ENCODE data around the gene GNAL.
"Not testable (repeated sequence)": the region's sequence is repeated elsewhere in the genome, so short reads cannot be mapped to it uniquely, and the experiment has no call there.

The GNAL gene

DNA sequence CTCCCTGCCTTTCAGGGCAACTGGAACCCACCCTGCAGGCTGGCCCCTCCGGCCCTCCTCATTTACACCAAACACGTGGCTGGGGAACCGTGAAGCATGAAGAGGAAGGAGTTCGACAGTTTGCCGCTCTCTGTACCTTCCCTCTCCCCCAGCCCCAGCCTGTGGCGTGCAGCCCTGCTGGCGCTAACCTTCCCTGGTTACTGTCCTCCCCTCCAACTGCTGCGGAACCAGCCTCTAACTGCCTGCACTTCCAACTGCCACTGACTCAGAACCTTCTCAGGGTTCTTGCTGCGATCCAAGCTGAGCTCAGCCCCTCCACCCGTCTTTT lies 19.2 kb upstream of the GNAL start:
- DNase-seq: no peak

DNA sequence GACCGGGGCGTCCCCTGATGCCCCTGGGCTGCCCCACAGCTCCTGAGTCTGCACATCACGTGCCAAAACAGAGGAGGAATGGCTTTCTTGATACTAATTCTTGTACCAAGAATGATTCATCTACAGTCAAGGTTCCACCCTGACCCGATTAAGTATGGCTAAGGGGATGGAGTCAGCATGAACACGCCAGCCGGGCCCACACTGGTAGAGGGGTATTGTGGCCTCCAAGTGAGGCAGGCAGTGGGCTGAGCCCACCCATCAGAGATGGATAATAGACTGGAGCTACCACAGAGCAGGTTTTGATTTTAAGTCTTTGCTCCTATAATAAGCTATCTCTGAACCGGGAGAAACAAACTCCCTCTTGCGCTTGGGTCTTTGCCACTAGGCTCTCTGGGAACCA lies 17.9 kb upstream of the GNAL start:
- DNase-seq: no peak

DNA sequence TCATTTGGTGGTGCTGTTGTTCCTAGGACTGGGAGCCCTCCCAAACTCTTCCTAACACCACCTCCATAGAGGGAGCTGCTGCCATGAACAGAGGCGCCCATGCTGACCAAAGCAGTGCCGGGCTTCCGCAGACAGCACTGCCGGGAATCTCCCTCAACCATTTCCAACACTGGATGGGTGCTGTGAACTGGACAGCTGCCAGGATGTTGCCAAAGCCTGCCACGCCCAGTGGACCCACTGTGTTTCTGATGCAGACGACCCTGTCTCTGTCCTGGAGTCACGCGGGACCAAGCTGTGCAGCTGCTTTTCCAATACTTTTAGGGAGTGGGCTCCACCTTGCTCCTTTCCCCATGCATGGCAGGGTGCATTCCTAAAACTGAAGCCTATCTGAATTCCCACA lies 16.9 kb upstream of the GNAL start:
- no peak for DNase-seq

DNA sequence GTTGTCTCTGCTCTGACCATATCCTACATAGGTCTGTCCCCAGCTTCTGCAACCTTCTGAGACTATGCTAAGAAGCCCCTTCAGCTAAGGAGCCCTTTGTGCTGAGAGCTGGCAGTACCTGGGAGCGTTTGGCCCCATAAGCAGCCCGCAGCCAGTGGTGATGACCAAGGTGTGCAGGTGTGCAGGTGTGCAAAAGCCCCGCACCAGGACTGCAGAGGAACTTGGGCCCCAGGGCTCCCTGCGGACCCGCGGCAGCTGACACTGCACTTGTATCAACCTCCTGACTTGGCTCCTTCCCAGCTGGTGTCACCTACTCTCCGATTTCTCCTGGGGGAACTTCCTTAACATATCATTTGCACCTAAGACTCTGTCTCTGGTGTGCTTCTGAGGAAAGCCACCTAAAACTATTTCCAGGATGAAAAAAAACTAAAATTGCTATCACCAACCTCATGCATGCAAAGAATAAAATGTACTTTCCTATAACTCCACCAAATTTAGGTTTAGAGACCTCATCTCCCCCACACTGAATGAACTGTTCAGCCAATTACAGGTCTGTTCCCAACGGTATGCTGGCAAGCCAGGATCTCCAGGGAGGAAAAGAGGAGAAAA lies 16.1 kb upstream of the GNAL start:
- no peak for DNase-seq

DNA sequence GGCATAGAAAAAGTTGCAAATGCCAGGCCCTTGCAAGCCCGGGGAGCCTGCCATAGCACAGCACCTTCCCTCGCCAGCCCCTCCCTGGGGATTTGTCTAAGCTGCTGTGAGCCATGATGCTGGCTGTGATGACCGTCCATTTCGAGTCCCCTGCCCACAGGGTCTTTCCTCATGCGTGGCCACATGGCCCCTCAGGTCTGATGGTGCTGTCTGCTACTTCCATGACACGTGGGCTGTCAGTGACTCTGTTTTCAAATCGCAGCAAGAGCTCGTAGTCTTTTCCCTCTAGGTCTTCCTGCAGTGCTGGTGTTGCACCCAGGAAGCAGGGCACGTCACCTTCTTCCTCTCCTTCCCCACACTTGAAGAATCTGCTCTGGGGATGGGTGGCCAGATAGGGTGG lies 15.5 kb upstream of the GNAL start:
- DNase-seq: no peak

DNA sequence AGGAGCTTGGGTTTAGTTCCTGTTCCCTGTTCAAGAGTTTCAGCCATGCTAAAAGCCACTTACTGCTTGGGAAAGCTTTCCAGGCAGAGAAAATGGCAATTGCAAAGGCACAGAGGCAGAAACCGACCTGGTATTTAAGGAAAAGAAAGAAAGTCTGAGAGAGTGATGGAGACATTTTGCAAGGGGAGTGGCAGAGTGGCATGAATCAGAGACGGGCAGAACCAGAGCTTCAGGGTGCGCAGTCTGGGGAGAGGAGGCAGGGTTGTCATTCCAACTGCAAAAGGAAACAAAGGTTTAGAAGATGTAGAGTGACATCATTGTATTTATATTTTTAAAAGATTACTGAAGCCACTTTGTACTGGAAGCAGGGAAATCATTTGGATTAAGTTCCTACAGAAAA lies 14.9 kb upstream of the GNAL start:
- no peak for DNase-seq

DNA sequence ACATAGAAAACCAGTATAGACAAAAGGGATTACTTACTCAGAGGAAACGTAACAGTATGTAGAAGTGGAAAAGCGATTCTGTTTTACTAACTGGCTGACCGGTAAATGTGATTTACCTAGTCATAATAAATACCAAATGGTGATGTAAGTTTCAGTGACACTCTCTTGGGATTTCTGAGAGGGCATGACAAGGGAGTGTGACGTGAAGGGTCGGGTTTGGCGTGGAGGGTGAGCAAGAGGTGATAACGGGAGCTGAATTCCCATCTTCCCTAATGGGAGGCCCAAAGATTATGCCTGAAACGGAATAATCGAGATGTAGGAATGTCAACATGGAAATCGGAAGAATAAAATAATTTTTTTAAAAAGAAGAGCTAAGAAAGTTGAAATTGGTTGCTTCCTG lies 12.7 kb upstream of the GNAL start:
- no peak for DNase-seq

DNA sequence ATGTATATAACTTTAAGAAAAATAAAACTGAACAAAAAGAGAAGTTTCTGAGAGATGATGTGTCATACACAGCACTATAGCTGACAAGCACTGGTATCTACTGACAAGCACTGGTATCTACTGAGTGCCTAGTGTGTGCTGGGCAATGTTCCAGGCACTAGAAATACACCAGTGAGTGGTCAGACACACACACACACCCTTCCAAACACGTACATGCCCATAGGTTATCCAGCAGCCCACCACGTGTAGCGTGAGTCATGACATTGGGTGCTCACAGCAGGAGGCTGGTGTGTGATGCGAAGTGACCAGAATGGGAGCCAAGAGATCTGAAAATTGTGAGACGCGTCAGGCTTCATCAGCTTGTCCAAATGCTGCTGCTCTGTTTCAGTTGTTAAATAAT lies 12.2 kb upstream of the GNAL start:
- no peak for DNase-seq

DNA sequence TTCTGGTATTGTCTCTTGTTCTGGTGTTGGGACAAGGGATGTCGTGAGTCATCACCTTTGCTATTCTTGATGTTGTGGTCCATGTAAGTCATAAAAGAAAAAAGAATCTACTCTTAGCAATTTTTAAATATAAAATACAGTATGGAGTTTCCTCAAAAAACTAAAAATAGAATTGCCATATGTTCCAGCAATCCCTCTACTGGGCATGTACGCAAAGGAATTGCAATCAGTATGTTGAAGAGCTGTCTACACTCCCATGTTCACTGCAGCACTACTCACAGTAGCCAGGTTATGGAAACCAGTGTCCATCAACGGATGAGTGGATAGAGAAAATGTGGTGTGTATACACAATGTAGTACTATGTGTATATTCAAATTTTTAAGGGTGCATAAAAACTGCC lies 10.9 kb upstream of the GNAL start:
- DNase-seq: no peak

DNA sequence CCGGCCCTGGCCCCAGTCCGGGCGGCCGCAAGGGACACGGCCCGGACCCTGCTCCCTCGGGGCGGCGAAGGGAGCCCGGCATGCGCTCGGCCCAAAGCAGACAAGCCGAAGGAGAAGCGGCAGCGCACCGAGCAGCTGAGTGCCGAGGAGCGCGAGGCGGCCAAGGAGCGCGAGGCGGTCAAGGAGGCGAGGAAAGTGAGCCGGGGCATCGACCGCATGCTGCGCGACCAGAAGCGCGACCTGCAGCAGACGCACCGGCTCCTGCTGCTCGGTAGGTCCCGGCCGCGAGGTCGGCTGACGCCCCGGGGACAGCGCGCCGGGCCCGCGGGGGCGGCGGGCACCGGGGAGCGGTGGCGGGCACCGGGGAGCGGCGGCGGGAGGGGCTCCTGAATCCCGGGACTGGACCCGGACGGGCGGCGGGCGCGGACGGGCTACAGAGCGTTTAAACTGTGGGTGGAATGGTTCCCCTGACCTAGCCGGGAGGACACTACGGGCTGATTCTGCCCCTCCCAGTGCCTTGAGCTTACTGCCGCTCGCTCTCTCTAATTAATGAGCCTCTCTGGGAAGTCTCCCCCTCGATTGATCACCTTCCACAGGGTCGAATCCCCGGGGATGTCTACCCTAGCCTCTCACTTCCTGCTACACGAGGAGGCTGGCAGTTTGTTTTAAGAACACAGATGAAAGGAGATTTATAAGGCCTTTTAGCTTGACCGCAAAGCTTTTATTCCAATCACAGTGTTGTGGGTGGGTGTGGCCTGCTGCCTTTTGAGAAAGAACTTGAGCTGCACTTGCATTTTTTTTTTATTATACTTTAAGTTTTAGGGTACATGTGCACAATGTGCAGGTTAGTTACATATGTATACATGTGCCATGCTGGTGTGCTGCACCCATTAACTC lies 853 bp downstream of the GNAL start:
- no peak for DNase-seq

DNA sequence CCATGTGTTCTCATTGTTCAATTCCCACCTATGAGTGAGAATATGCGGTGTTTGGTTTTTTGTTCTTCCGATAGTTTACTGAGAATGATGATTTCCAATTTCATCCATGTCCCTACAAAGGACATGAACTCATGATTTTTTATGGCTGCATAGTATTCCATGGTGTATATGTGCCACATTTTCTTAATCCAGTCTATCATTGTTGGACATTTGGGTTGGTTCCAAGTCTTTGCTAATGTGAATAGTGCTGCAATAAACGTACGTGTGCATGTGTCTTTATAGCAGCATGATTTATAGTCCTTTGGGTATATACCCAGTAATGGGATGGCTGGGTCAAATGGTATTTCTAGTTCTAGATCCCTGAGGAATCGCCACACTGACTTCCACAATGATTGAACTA lies 1.6 kb downstream of the GNAL start:
- not testable (repeated sequence) for DNase-seq

DNA sequence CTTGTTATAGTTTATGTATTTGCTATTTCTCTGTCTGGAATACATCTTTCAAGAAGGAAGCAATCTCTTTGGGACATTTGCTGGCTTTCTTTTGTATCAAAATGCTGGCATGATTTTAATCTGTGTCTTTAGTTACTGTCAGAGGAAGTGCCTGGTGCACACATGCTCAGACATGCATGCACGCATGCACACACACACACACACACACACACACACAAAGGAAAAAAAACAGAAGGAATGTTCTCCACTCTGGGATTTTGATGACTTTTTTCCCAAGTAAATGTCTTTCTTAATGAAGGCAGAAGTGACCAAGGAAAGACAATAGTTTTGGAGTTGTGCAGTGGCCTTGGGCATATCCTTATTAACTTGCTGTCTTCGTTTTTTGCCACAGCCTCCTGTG lies 6.7 kb downstream of the GNAL start:
- DNase-seq: no peak

DNA sequence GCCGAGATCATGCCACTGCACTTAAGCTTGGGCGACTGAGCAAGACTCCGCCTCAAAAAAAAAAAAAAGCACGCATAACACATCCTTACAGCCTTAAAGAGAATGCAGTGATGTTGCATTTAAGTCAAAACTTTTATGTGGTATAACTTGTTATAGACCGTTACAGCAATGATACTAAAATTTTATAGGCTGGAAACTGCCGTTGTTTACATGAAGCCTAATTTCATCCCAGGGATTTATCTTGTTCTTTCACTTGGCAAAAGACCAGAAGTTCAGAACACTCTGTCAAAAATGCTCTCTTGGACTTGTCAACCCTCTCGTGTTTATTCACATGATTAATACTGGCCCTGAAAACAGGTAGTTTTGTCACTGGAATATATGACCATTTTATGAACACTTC lies 7.4 kb downstream of the GNAL start:
- DNase-seq: no peak

DNA sequence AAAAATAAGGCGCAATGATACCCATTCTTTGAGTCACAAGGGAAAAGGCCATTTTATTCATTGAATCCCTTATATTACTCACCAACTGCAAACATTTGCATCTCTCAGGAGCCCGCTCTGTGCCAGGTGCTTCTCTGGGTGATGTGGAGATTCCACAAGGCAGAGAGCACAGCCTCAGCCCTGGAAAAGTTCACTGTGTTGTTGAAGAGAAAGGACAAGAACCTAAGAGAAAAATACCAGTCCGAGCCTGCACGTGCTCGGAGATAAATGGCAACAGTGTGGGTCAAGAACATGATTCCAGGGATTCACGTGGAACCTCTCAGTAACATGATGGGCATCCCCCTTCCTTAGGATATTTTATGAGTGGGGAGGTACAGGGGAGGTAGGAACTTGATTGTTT lies 11.8 kb downstream of the GNAL start:
- no peak for DNase-seq

DNA sequence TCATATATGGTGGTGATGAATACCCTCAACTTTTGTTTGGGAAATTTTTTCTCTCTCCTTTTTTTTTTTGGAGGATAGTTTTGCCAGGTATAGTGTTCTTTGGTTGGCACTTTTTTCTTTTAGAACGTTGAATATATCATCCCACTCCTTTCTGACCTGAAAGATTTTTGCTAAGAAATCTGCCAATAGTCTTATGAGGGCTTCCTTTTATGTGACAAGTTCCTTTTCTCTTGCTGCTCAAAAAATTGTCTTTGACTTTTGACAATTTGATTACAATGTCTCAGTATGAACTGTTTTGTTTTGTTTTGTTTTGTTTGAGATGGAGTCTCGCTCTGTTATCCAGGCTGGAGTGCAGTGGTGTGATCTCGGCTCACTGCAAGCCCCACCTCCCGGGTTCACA lies 21.5 kb downstream of the GNAL start:
- DNase-seq: no peak

DNA sequence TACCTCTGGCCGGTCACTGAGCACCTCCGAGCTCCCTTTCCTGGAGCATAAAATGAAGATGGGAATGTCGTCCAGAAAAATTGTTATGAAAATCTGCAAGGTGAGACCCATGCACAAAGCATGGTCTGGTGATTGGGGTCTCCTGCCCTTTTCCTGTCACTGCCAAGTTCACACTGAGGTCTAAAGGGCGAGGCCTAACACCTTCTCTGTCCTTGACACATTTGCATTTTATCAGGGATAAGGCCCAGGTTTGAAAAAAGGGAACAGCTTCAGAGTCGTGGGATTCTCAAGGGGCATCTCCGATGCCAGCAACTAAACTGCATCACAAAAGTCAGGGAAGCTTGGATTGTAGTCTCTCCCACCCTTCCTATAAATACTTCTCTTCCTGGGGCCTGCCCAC lies 24.7 kb downstream of the GNAL start:
- DNase-seq: no peak

DNA sequence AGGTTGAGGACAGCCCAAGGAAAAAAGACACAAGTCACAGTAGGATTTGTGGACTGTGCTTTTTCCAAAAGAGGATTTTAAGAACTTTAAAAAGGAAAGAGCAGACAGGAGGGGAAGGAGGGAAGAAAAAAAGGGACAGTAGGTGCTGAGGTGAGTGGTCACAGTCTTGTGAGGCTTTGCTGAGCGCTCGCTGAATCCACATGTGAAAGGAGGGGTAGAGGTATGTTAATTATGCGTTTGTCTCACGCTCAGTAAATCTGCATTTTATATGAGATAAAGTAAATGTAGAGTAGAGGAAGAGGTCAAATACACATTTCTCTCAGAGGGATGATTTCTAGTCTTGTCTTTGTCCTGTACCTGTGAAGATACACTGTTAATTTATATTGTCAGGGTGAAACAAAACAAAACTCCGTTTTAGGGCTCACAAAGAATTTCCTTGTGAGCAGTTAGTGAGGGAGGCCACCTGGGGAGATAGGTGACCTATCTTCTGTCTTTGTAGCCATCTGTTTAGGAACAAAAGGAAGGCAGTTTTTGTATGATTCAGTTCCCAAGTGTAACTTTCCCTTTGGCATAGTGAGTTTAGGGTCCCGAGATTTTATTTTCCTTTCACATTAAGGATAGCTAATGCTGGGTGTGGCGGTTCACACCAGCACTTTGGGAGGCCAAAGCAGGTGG lies 25.3 kb downstream of the GNAL start:
- DNase-seq: no peak

DNA sequence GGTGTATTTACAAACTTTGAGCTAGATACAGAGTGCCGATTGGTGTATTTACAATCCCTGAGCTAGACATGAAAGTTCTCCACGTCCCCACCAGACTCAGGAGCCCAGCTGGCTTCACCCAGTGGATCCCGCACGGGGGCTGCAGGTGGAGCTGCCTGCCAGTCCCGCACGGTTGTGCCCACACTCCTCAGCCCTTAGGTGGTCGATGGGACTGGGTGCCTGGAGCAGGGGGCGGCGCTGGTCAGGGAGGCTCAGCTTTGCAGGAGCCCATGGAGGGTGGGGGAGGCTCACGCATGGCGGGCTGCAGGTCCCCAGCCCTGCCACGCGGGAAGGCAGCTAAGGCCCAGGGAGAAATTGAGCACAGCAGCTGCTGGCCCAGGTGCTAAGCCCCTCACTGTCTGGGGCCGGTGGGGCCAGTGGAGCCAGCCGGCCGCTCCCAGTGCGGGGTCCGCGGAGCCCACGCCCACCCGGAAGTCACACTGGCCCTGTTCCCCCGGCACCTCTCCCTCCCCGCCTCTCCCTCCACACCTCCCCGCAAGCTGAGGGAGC lies 27.8 kb downstream of the GNAL start:
- not testable (repeated sequence) for DNase-seq

DNA sequence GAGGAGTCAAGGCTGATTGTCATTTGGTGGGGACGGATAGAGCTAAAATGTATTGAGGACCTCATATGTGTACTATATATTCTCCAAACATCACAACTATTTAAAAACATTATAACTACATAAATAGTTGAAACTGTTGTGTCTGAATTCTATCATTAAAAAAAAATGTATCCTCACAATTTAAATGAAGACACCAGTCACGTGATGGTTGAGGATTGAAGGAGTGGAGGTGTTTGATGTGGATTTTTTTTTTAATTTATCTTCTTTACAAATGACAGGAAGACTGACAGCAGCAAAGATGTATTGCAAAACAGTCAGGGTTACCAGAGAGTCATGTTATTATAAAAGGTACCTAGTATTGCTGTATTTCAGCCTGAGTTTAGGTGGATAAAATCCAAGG lies 30.0 kb downstream of the GNAL start:
- DNase-seq: no peak

DNA sequence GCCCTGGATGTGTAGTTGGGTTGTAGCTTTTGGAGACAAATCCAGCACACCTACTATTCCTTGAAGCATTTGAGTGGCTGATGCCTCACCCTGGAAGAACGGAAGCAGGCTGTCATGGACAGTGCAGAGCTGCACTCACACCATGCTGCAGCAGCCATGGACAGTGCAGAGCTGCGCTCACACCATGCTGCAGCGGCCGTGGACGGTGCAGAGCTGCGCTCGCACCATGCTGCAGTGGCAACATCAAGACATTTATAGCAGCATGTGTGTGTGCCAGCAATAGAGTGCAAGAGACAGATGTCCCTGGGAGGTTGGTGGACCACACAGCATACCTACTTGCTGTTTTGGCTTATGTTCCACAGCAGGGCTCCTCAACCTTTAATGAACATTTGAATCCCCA lies 30.6 kb downstream of the GNAL start:
- no peak for DNase-seq

DNA sequence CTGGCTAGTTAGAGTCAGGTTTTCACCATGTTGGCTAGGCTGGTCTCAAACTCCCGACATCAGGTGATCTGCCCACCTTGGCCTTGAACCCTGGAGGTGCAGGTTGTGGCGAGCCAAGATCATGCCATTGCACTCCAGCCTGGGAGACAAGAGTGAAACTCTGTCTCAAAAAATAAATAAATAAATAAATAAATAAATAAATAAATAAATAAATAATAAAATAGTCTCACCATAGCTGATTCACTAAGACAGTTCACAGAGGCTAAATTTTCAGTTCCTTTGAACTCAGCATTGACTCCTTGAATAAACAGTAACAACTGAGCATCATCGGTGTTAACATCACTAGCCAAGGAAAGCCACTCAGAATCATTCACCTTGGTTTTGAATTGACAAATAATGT lies 32.7 kb downstream of the GNAL start:
- no peak for DNase-seq

DNA sequence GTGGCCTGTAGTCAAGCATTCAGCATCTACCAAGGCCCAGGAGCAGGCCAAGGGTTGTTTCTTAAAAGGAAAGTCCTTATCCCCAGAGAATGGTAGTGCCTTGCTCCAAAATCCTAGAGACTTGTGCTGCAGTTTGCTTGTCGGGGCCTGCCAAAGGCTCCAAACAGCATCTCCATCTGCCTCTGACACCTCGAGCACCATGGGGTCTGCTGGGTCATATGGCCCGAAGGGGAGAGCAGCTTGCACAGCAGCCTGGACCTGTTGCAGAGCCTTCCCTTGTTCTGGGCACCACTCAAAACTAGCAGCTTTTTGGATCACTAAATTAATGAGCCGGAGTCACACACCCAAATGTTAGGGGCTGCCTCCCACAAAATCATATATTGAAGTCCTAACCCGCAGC lies 35.7 kb downstream of the GNAL start:
- no peak for DNase-seq

DNA sequence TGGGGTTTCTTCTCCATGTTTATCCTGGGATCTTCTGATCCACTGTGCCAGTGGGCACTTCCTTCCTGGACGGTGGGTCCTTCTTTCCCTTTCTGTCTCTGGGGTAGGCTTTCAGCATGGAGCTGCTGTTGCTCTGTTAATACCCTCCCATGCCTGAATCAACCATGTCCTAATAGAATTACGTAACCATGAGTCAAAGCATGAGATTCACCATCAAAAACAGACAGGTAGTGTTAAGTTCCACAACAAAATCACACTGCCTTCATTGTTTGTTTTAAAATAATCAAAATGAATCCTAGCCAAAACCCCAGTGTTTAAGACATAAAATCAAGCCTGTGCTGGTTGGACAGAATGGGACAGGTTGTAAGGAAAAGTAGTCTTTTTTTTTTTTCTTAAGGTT lies 37.5 kb downstream of the GNAL start:
- no peak for DNase-seq

DNA sequence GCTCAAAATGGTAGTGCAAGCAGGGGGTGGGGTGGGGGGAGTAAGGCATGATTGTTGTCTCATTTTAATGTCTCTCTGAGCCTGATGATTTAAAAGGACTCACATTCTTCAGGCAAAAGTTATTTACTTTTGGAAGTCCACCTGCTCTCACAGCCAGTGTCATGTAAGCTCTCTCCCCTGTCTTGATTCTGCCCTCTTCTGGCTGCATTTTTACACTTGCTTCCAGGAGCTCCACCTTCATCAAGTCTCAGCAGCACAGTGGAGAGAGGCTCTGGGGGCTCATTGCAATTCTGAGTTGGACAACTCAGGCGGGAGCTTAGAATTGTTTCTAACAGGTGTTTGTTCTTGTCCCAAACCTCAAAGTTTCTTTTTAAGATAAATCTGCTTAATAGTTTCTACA lies 39.2 kb downstream of the GNAL start:
- no peak for DNase-seq

All from amniotic stem cell (primary cell).